Measurements from ENCODE around the gene BHMT.

- TF ChIP-seq CTCF (IDR thresholded peaks at IDR 0.05): no peak
- no peak for TF ChIP-seq POLR2A (IDR thresholded peaks at IDR 0.05)
- TF ChIP-seq POLR2AphosphoS5 (IDR thresholded peaks at IDR 0.05): no peak
Measured at GRCh38 chr5:79151942-79152671, 40.5 kb downstream of the BHMT start.

Data from prostate gland (tissue), 2 donors.